ENCODE data around the gene FOXL2.

FOXL2 gene

DNA sequence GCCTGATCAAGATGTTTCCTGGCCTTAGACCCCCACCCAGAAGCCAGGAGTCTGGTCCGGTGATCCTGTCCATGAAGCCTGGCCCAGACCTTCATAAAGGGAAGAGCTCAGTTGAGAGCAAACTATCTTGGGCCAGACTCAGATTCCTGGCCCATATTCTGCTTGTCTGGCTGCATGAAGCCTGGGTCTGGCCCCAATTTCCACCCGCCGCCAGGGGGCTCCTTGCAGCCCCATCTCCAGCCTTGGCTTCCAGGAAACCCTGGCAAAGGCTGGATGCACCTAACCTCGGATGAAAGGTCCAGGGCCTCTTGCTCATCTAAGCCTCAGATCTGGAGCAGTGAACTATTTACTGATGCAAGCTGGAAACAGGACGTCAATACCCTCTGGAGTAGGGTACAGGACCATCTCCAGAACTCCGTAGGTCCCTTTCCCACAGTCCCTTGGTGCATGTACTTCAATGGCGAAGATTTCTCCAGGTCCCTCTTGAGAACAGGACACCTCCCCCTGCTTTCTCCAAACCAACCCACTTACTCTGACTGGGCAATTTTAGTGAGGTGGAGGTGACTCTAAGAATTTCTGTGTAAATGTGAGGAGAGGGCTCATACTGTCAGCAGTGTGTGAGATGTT lies 5.6 kb downstream of the FOXL2 start:
- TF ChIP-seq GATA3 (IDR thresholded peaks at IDR 0.05; ENCODE audit: low read depth, low read length) (no peak), GATA2 (IDR thresholded peaks at IDR 0.05; ENCODE audit: low read depth, low read length) (no peak)

DNA sequence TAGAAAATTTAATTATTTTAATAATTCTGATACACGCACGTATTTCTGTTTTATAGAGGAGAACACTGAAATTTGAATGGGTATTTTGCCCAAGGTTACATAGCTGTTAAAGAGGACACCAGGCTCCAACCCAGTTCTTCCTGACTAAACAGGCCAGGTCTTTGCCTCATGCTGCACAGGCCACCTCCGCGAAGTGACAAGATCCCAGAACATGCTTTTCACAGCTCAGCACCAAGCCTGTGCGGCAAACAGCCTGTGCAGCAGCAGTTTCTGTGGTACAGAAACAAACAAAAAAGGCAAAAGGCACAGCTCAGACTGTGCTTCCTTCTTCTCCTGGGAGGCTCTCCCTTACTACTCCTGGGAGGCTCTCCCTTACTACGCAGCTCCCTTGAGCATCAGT lies 6.5 kb downstream of the FOXL2 start:
- TF ChIP-seq GATA2 (IDR thresholded peaks at IDR 0.05; ENCODE audit: low read depth, low read length) (no peak), GATA3 (IDR thresholded peaks at IDR 0.05; ENCODE audit: low read depth, low read length) (no peak)

DNA sequence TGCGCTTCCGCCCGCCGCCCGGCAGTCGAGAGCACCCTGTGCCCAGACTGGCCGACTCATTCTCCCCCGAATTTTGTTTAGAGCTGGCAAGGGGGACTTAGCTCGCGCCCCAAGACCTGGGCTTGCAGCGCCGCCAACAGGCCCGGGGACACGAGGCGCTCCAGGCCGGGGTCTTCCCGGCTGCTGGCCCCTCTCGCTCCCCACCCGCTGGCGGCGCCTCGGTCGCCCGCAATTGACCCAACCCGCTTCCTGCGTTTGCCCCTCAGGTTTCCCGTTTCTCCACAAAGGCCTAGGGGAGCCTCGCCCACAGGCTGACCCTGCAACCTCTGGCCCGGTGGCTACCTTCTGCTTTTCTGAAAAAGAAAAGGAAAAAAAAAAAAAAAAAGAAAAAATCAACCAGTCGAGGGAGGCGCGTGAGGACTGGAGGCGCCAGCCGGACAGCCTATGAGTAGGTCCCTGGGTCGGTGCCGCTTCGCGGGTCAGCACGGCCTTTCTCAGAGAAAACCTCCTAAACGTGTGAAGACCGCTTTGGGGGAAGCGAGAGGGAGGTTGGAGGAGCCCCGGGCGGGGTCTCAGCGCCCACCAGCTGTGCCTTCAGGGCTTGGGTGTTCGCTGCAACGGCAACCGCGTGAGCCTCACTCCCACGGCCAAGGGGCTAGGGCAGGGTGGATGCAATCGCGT lies 7.2 kb downstream of the FOXL2 start:
- TF ChIP-seq GATA2 (IDR thresholded peaks at IDR 0.05; ENCODE audit: low read depth, low read length) (no peak), GATA3 (IDR thresholded peaks at IDR 0.05; ENCODE audit: low read depth, low read length) (no peak)

DNA sequence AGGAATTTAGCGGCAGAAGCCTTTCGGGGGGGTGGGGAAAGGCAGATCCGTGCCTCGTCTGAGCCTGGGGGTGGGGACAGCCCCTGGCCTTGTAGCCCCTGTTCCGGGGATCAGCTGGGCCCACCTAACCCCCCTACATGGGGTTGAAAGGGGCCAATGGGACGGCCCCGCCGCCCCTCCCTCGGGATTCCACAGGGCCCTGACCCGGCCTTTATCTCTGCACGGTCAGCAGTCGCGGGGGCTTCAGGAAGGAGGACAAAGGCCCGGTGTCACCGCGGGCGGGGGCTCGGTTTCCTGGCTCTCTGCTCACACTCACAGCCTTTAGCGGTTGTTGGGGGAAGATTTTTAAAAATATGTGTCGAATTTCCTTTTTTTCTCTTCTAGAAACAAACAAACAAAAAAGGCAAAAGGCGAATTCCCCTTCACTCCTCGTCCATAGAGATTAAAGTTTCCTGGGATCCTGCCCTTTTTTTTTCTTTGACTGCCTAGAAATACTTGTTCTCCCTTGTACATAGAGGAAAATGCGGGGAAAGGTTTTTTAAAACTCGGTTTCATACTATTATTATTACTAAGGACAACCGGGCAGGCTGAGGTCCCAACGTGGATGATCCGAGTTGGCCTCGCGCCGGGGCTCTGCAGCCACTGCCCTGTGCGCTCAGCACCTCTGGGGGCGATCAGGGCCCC lies 7.9 kb downstream of the FOXL2 start:
- TF ChIP-seq GATA3 (IDR thresholded peaks at IDR 0.05; ENCODE audit: low read depth, low read length) (no peak), GATA2 (IDR thresholded peaks at IDR 0.05; ENCODE audit: low read depth, low read length) (no peak)

DNA sequence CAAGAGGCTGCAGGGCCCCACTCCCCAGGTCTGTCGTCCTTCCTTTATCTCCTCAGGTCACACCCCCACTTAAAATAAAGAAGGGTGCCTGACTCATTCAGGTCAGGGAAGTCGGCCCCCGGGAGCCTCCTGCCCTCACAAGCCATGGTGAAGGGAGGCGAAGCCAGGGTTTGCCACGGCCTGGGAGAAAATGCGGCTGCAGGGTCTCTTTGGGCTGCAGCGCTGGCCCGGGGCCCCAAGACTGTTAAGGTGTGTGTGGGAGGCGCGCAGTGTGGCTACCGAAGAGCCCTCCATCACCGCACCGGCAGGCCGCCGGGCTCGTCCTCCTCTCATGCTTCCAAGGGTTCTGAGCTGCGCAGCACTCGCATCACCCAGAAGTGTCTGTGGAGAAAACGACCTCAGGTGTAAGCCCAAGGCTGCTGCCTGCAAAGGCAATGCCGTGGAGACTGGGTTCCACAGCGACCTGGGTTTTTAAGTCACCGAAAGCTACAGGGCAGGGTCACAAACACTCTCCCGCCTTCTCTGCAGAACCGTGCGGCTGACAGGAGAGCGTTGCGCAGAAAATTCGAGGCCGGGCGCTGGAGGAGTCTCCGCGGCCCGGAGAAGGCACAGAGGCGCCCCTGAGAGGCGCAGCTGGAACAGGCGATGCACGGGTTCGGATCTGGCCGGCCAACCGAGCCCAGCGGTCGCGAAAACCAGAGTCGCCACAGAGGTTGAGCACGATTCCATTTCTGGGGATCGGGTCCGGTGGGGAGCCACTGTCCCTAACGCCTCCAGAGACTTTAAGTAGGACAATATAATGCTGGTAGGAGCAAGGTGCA lies 8.7 kb downstream of the FOXL2 start:
- TF ChIP-seq GATA3 (IDR thresholded peaks at IDR 0.05; ENCODE audit: low read depth, low read length) (no peak), GATA2 (IDR thresholded peaks at IDR 0.05; ENCODE audit: low read depth, low read length) (no peak)

DNA sequence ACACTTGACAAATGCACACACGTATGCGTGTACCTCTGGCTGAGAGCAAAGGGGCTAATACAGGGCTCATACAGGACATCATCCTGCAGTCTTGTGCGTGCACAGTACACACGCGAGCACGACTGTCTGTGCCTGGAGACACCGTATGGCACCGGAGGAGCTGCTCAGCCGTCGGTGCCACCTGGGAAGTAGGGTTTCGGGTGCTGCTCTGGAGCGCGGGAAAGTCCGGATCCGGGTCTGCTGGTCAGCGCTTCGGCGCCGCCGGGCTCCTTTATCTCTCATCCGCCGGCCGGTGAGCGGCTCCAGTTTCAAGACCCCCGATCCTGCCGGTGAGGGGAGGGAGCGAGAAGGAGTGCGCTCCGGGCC lies 9.3 kb downstream of the FOXL2 start:
- TF ChIP-seq GATA3 (IDR thresholded peaks at IDR 0.05; ENCODE audit: low read depth, low read length) (no peak), GATA2 (IDR thresholded peaks at IDR 0.05; ENCODE audit: low read depth, low read length) (no peak)

DNA sequence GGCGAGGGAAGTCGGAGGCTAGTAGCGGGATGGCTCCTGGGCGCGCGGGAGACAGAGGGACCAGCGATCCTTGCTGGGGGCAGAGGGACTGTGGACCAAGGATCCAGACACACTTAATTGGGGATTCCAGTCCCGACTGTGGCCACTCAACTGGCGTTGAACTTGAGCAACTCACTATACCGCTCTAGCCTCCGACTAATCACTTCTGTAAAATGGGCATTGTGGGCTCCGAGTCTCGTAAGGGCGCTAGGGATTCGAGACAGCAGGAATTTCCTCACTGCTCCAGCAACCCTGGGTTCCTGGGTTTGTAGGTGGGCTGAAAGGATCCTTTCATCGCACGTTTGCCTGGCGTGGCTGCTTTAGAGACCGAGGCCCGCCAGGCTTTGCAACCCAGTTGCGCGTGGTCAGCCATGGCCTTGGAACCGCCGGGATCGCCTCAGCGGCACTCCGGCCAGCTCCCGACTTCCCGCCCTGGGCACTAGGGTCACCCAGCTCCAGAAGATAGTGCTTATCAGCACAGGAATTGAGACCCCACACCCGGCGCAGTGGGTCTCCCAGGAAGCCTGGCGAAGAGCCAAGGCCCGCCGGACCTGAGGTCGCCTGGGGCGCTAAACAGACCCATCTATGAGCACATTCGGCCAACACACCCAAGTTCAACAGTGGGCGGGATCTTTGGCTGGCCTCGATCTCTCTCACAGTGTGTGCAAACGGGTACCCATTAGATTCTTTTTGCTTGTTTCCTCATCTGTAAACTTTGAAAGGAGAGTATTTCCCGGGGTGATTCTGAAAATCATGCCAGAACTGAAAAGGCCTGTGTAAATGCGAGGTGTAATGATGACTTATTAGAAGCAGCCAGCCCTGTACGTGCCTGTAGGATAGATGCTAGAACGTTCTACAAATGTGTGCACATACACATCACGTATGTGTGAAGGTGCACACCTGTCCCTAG lies 9.9 kb downstream of the FOXL2 start:
- TF ChIP-seq GATA3 (IDR thresholded peaks at IDR 0.05; ENCODE audit: low read depth, low read length) (no peak), GATA2 (IDR thresholded peaks at IDR 0.05; ENCODE audit: low read depth, low read length) (no peak)

DNA sequence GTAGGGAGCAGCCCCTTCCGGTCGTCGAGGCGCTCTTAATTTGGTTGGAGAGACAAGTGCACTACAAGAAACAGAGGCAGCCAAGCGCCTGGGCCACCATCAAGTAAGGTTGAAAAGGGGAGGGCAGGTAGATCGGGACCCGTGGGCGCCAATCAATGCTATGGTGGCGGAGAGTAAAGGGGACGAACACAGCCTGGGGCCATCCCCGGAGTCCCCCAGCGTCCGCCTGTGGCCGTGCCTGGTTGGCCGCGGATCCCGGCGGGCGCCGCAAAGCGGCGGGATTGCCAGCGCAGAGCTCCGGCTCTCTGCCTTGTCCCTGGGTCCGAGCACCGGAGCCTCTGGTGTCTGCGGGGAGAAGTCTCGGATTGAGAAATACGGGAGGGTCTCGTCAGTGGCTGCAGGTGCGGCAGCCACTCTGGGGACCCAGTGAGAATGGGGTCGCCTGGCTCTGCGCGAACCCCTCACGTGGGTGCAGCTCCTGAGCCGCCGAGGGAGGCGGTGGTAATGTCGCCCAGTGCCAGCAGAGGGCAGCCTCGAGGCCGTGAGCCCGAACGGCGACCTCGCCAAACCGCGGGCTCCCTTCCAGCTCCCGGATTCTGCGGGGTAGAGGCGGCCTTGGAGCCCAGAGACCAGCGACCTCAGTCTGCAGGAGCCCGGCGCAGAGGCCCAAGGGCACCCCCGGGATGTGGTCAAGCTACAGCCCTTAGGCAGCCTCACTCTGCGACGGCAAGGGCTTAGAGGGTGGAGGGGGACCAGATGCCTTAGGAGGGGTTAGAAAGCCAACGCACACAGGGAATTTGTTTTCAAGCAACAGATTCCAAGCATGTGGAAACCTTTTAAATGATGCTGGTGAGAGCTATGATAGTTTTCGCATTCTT lies 10.8 kb downstream of the FOXL2 start:
- no peak for TF ChIP-seq GATA3 (IDR thresholded peaks at IDR 0.05; ENCODE audit: low read depth, low read length)
- no peak for TF ChIP-seq GATA2 (IDR thresholded peaks at IDR 0.05; ENCODE audit: low read depth, low read length)

DNA sequence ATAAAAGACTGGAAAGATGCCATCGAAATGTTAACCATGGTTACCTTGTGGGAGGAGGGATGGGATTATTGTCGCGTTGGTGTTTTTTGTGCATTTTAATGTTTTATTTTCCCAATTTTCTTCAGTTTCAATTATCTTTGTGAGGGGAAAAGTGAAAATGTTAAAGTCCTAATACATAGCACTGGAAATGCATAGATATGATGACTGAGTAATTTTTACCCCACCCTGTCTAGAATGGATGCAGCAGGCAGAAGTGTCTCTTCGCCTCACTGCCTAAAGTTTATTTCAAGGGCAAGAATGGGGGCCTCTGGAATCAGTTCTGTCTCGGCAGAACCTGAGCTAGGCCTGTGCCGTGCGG lies 11.5 kb downstream of the FOXL2 start:
- TF ChIP-seq GATA2 (IDR thresholded peaks at IDR 0.05; ENCODE audit: low read depth, low read length) (no peak), GATA3 (IDR thresholded peaks at IDR 0.05; ENCODE audit: low read depth, low read length) (no peak)

DNA sequence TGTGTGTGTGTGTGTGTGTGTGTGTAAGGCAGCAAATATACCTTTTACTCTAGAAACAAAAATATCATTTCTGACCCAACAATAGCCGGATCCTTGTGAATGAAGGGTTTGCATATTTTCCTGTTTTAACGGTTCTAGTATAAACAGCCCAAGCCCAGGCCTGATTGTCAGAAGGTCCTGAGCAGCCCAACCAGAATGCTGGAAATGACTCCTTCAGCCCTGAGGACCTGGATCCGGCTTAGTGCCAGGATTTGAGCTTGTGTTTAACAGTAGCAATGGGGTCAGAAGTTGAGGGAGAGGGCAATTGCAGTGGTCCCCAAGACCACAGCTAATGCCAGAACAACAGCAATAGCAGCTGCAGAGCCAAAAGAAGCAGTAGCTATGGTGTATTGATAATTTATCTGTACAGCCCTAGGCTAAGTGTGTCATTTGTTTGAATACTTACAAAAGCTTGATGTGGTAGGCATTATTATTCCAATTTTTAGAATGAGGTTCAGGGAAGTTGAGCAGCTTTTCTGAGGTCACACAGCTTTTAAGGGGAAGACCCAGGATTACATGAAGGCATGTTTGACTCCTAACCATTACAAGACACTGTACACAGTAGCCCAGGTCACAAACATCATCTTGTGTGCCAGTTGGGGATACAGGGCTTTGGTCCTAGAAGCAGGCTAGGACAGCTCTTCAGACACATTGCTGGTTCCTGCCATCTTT lies 12.8 kb downstream of the FOXL2 start:
- TF ChIP-seq GATA2 (IDR thresholded peaks at IDR 0.05; ENCODE audit: low read depth, low read length) (no peak), GATA3 (IDR thresholded peaks at IDR 0.05; ENCODE audit: low read depth, low read length) (no peak)

DNA sequence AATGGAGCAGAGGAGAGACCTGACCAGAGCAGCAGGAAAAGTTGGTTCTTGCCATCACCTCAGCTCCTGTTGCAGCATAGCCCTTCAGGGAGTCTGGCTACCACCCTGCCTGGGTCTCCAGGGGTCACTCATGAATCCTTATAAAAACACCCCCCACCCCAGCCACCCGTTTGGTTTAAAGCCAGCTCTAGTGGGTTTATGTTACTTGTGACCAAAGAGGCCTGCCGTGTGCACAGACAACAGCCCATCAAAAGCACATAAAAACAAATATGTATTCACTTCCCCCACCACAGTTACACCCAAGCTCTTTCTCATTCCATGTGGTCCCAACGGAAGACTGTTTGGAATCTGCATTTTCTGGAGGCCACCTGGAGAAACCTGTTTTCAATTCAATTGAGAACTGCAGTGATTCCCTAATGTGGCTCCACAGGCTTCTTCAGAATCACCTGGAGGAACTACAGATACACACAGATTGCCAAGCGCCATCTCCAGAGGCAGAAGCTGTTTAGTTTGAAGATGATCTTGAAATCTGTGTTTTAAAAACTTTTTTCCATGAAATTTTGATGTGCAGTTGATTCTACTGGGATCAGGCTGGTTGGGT lies 13.8 kb downstream of the FOXL2 start:
- TF ChIP-seq GATA2 (IDR thresholded peaks at IDR 0.05; ENCODE audit: low read depth, low read length) (no peak), GATA3 (IDR thresholded peaks at IDR 0.05; ENCODE audit: low read depth, low read length) (no peak)
